GM23248 (cell line): ENCODE measurements around the gene CLDN15. TPM values are rescaled to one million over a fixed set of nuclear protein-coding genes. Genes with fewer than 3 reads are reported as not detected.
A peak's percentile ranks its signal among the peaks of the same experiment; 100 is the strongest.
"Not testable (repeated sequence)": the region's sequence is repeated elsewhere in the genome, so short reads cannot be mapped to it uniquely, and the experiment has no call there.

Experiments used
- DNase-seq: peaks from one replicate; pipeline ENCODE4 v3.0.0-alpha.2; 2015
- H2AFZ ChIP-seq: fragments of 200-600 bp; sonication (generic); 2 replicates; pipeline ENCODE4 v1.6.1; 2016; ENCODE audit warnings: antibody characterized with exemption
- H3F3A ChIP-seq: fragments of 200-600 bp; sonication (generic); 2 replicates; pipeline ENCODE4 v1.6.1; 2016; ENCODE audit warnings: mild to moderate bottlenecking, antibody characterized with exemption, mixed run types; ENCODE audit not compliant: insufficient read depth
- H3K27ac ChIP-seq: fragments of 200-600 bp; sonication (generic); 2 replicates; pipeline ENCODE4 v1.5.1; 2016; ENCODE audit warnings: mild to moderate bottlenecking
- H3K27me3 ChIP-seq: fragments of 200-600 bp; sonication (generic); replicated peaks from 2 replicates; pipeline ENCODE4 v1.6.1; 2016; ENCODE audit warnings: mild to moderate bottlenecking; ENCODE audit not compliant: insufficient read depth
- H3K36me3 ChIP-seq: fragments of 200-600 bp; sonication (generic); 2 replicates; pipeline ENCODE4 v1.6.1; 2016; ENCODE audit warnings: low read depth, mild to moderate bottlenecking
- H3K4me1 ChIP-seq: fragments of 200-600 bp; sonication (generic); 2 replicates; pipeline ENCODE4 v1.6.1; 2016; ENCODE audit warnings: mild to moderate bottlenecking; ENCODE audit not compliant: insufficient read depth
- H3K4me2 ChIP-seq: fragments of 200-600 bp; sonication (generic); one replicate; pipeline ENCODE4 v1.6.1; 2016; ENCODE audit warnings: mild to moderate bottlenecking; ENCODE audit not compliant: unreplicated experiment
- H3K4me3 ChIP-seq: fragments of 200-600 bp; sonication (generic); 2 replicates; pipeline ENCODE4 v1.5.1; 2016; ENCODE audit warnings: mild to moderate bottlenecking
- H3K79me2 ChIP-seq: fragments of 200-600 bp; sonication (generic); 2 replicates; pipeline ENCODE4 v1.6.1; 2016; ENCODE audit warnings: mild to moderate bottlenecking; ENCODE audit not compliant: insufficient read depth
- H3K9ac ChIP-seq: fragments of 200-600 bp; sonication (generic); 2 replicates; pipeline ENCODE4 v1.6.1; 2016; ENCODE audit warnings: mild to moderate bottlenecking
- H3K9me2 ChIP-seq: fragments of 200-600 bp; sonication (generic); 2 replicates; pipeline ENCODE4 v1.6.1; 2016; ENCODE audit warnings: mixed run types, mild to moderate bottlenecking, moderate library complexity; ENCODE audit not compliant: insufficient read depth
- H3K9me3 ChIP-seq: fragments of 200-600 bp; sonication (generic); one replicate; pipeline ENCODE4 v1.6.1; 2017; ENCODE audit warnings: low read depth
- H4K20me1 ChIP-seq: fragments of 200-600 bp; sonication (generic); 2 replicates; pipeline ENCODE4 v1.6.0; 2016; ENCODE audit not compliant: insufficient read depth
- EZH2 ChIP-seq: fragments of 200-600 bp; sonication (generic); IDR thresholded peaks from 2 replicates; pipeline ENCODE4 v1.6.1; 2018; ENCODE audit warnings: antibody characterized with exemption, mild to moderate bottlenecking; ENCODE audit not compliant: insufficient read depth, poor library complexity, severe bottlenecking
- EZH2phosphoT487 ChIP-seq: fragments of 200-600 bp; sonication (generic); IDR thresholded peaks from 2 replicates; pipeline ENCODE4 v1.6.1; 2018; ENCODE audit warnings: antibody characterized with exemption, moderate library complexity, mild to moderate bottlenecking, low read depth; ENCODE audit not compliant: insufficient read depth
- WGBS, 2 experiments: methylation state at CpG; one replicate each; pipeline ENCODE4 v1.1.6; 2015 to 2017; ENCODE audit warnings: low lambda C conversion rate in 2 of 2, low coverage in 1 of 2; ENCODE audit errors: missing lambda C conversion rate in 2 of 2; 5-methylcytosine and 5-hydroxymethylcytosine counted together
- in situ Hi-C: fragments of 300-500 bp; cut with MboI; formaldehyde crosslinking; loops from 2 replicates; pipeline ENCODE4 v1.15.0; 2020
- polyA plus RNA-seq: library from polyadenylated mRNA; unstranded; fragments of >200 nt; fragmentation: Nextera tagmentation; extraction: Ambion mirVana; gene quantifications from 2 replicates; pipeline ENCODE4 v1.2.1, GENCODE V29; 2016
- total RNA-seq: library from RNA; depleted of rRNA; stranded (reverse); fragments of >200 nt; shearing (Covaris generic); gene quantifications from 2 replicates; pipeline ENCODE4 v1.2.3, GENCODE V29; 2014

Gene CLDN15
- total and polyA plus RNA-seq, 2 experiments from 2014 or later, result 1.4 to 5.0 TPM

DNA sequence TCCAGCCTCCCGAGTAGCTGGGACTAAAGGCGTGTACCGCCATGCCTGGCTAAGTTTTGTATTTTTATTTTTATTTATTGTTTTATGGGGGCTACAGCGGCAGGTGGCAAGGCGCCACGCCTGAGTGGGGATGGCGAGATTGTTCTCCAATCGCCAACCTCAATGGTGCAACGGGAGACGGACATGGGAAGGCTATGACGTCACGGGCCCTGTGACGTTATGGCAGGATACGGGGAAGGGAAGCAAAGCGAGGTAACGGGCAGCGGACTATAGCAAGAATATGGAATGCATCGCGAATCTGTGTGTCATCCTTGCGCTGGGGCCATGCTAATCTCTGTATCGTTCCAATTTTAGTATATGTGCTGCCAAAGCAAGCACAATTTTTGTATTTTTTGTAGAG lies 32.1 kb upstream of the CLDN15 start:
- TF ChIP-seq EZH2phosphoT487 (no peak), EZH2 (no peak)
- H3K4me3 ChIP-seq, result no peak overlapping the region
- no peaks in the 10 kb centered on the region for H3K36me3 ChIP-seq
- H3F3A ChIP-seq, result no peaks in the 10 kb centered on the region
- no peak overlapping the region for H3K9ac ChIP-seq
- no peaks in the 10 kb centered on the region for H3K4me1 ChIP-seq
- H4K20me1 ChIP-seq, result no peaks in the 10 kb centered on the region
- no peaks in the 10 kb centered on the region for H3K9me2 ChIP-seq
- 72 to 77% methylated on average over 21 of the region's 21 CpGs for WGBS, 2 experiments
- H3K79me2 ChIP-seq, result no peaks in the 10 kb centered on the region
- DNase-seq, result no peak
- no peak overlapping the region for H2AFZ ChIP-seq
- no peaks in the 10 kb centered on the region for H3K9me3 ChIP-seq
- no peak overlapping the region for H3K4me2 ChIP-seq
- H3K27me3 ChIP-seq, result peaks cover 20% of the 10 kb centered on the region; the same call in 1 of the 2 replicates
- H3K27ac ChIP-seq, result no peak overlapping the region
- in situ Hi-C loops, result no loop called here

DNA sequence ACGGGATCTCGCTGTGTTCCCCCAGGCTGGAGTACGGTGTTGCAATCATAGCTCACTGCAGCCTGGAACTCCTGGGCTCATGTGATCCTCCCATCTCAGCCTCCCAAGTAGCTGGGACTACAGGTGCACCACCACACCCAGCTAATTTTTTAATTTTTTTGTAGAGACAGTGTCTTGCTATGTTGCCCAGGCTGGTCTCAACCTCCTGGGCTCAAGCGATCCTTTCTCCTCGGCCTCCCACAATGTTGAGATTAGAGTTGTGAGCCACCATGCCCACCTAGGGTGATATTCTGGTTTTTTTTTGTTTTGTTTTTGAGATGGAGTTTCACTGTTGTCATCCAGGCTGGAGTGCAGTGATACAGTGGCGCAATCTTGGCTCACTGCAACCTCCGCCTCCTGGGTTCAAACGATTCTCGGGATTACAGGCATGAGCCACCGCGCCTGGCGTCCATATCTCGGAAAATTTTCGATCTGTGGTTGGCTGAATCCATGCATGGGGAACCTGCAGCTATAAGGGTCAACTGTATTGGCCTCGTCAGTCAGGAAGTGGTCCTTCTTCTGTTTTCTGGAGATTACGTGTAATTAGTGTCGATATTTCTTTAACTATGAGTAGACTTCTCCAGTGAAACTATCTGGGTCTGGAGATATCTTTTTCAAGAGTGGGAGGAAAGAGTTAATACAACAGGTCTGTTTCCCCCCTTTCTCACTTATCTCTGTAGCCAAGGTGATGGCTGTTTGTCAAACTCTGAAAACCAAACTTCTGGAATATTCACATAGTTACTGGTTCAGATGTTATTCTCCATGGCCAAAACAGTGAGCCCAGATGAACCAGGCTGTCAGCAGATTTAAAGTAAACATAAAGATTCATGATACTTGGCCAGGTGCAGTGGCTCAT lies 28.3 kb upstream of the CLDN15 start:
- Histone ChIP-seq H3K27me3 (no peaks in the 10 kb centered on the region; the same call in 1 of the 2 replicates), H3K27ac (no peak overlapping the region), H3K79me2 (no peaks in the 10 kb centered on the region), H3K9me2 (no peaks in the 10 kb centered on the region), H3K4me3 (no peak overlapping the region), H3K9ac (no peak overlapping the region), H4K20me1 (no peaks in the 10 kb centered on the region), H3K4me2 (no peak overlapping the region), H3F3A (no peaks in the 10 kb centered on the region), H3K9me3 (no peaks in the 10 kb centered on the region), H2AFZ (no peak overlapping the region), H3K4me1 (0 out of 2 replicates have a peak, but pooled peaks cover 3% of the 10 kb centered on the region), H3K36me3 (no peaks in the 10 kb centered on the region)
- WGBS, 2 experiments, result 73 to 77% methylated on average over 17 of the region's 17 CpGs
- in situ Hi-C loops, result no loop called here
- no peak for TF ChIP-seq EZH2
- TF ChIP-seq EZH2phosphoT487, result no peak
- no peak for DNase-seq

DNA sequence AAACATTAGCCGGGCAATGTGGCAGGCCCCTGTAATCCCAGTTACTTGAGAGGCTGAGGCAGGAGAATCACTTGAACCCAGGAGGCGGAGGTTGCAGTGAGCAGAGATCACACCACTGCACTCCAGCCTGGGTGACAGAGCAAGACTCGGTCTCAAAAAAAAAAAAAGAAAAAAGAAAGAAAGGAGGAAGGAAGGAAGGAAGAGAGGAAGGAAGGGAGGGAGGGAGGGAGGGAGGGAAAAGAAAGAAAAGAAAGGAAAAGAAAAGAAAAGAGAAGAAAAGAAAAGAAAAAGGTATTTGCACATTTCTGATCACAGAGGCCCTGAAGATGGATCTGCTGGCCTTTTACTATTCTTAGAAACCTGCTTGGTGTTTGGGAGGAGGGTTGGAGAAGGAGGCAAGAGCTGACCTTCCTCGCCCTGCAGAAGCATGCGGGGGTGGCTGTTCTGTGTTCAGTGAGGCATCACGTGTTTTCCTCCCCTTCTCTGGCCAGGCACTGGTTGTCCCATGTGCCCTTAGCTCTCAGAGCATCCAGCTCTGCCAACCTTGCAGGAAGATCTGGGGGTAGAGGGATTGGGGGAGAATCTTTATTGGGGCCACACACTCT lies 26.6 kb upstream of the CLDN15 start:
- H3K4me3 ChIP-seq, H3K79me2 ChIP-seq, in situ Hi-C loops, H3K36me3 ChIP-seq, H2AFZ ChIP-seq, H3K9ac ChIP-seq, H3K9me2 ChIP-seq, H3K4me1 ChIP-seq, H3K4me2 ChIP-seq, H3K27me3 ChIP-seq, H3F3A ChIP-seq, H3K9me3 ChIP-seq, H4K20me1 ChIP-seq, H3K27ac ChIP-seq: not testable (repeated sequence)
- 44 to 58% methylated on average over 6 of the region's 6 CpGs for WGBS, 2 experiments
- DNase-seq, result peak; percentile 36

DNA sequence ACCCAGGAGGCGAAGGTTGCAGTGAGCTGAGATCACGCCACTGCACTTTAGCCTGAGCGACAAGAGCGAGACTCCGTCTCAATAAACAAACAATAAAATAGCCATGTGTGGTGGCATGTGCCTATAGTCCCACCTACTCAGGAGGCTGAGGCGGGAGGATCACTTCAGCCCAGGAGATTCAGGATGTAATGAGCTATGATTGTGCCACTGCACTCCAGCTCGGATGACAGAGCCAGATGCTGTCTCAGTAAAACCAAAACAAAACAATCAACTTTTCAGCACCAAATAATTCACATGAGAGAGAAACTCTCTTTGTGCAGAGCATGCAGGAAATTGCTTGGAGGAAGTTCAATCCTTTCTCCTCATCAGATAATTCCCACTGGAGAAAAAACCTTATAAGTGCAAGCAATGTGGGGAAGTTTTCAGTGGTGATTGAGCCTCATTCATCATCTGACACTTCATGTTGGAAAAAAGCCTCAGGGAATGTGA lies 20.7 kb upstream of the CLDN15 start:
- H3K79me2 ChIP-seq, result no peaks in the 10 kb centered on the region
- TF ChIP-seq EZH2phosphoT487 (no peak), EZH2 (no peak)
- in situ Hi-C loops, result no loop called here
- H3K27ac ChIP-seq, result no peak overlapping the region
- H3K4me2 ChIP-seq, result no peak overlapping the region
- 16 to 19% methylated on average over 7 of the region's 7 CpGs for WGBS, 2 experiments
- no peaks in the 10 kb centered on the region for H3K9me3 ChIP-seq
- H4K20me1 ChIP-seq, result no peaks in the 10 kb centered on the region
- DNase-seq, result peak; percentile 28
- no peaks in the 10 kb centered on the region for H3K36me3 ChIP-seq
- no peak overlapping the region for H2AFZ ChIP-seq
- peaks cover 3% of the 10 kb centered on the region; the same call in 1 of the 2 replicates for H3K27me3 ChIP-seq
- no peaks in the 10 kb centered on the region for H3K4me1 ChIP-seq
- no peak overlapping the region for H3K4me3 ChIP-seq
- H3F3A ChIP-seq, result no peaks in the 10 kb centered on the region
- H3K9me2 ChIP-seq, result no peaks in the 10 kb centered on the region
- no peak overlapping the region for H3K9ac ChIP-seq
